AG04450 (cell line): Measurements from ENCODE around the gene KIFC3. TPM values are rescaled to one million over a fixed set of nuclear protein-coding genes. Genes with fewer than 3 reads are reported as not detected.

Experiments used
- CTCF ChIA-PET: fragments of 300-600, 350-600 bp; formaldehyde crosslinking; extraction: SDS; loops from one replicate; lab custom pipeline; 2022; ENCODE audit warnings: antibody characterized with exemption, inconsistent platforms; lab: Charles Lee
- POLR2A ChIA-PET: fragments of 350-600 bp; formaldehyde crosslinking; extraction: SDS; loops from one replicate; lab custom pipeline; 2021; ENCODE audit warnings: antibody characterized with exemption, inconsistent platforms; lab: Yijun Ruan, JAX
- DNase-seq: peaks from one replicate; pipeline ENCODE4 v3.0.0-alpha.2; 2011; ENCODE audit warnings: low read depth, low spot score
- H3K27ac ChIP-seq: one replicate; pipeline ENCODE4 v1.5.1; 2012; ENCODE audit warnings: low read depth, low read length, control low read depth
- H3K27me3 ChIP-seq: one replicate; pipeline ENCODE4 v1.6.0; 2012; ENCODE audit warnings: low read length; ENCODE audit not compliant: control insufficient read depth, insufficient read depth
- H3K4me3 ChIP-seq: 2 replicates; pipeline ENCODE4 v1.5.1; 2011; ENCODE audit warnings: mild to moderate bottlenecking, low read depth, low read length, control low read depth
- H3K9me3 ChIP-seq: 2 replicates; pipeline ENCODE4 v1.5.1; 2012; ENCODE audit warnings: low read length; ENCODE audit not compliant: control insufficient read depth, insufficient read depth
- CTCF ChIP-seq: IDR thresholded peaks from 2 replicates; pipeline ENCODE4 v1.5.1; 2011; ENCODE audit warnings: low read depth, low read length, control low read depth, inconsistent platforms
- polyA plus RNA-seq: library from polyadenylated mRNA; depleted of rRNA; stranded (reverse); fragments of >200 nt; gene quantifications from 2 replicates; pipeline ENCODE4 v1.2.3, GENCODE V29; 2011

Gene KIFC3
- polyA plus RNA-seq, 1 experiment, result 24.4 TPM

- Histone ChIP-seq H3K27ac (no peak overlapping the region), H3K9me3 (no peaks in the 10 kb centered on the region), H3K27me3 (no peaks in the 10 kb centered on the region), H3K4me3 (no peak overlapping the region)
- ChIA-PET POLR2A (no interaction called here), CTCF (no interaction called here)
- no peak for DNase-seq
- TF ChIP-seq CTCF, result no peak
Observed at GRCh38 chr16:57788951-57789350, 13.3 kb downstream of the KIFC3 start.

DNA sequence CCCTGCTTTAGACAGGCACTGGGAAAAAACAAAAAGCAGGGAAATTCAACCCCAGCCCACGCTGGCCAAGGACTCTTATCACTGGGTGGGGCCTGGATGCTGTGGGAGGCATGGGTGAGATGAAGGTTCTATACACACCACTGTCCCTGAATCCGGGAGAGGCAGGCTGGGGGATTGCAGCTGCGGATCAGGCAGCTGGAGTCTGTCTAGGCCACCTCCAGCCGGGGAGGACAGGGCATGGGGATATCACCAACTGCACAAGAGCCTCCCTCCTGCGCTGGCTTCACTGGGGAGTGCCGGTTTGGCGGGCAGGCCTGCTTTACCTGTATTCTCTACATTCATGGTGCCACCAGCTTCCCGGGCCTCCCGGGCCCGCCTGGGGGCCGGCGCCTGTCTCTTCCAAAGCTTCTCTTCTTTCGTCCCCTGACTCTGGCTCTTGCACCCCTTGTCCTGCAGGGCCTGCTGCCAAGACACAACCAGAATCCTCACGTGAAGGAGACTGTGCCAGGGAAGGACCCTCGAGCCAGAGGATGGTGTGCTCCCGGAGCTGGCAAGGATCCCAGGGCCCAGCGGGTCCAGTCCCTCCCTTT is 13.9 kb downstream of the KIFC3 start:
- CTCF ChIA-PET, result no interaction called here
- Histone ChIP-seq H3K27ac (no peak overlapping the region), H3K9me3 (no peaks in the 10 kb centered on the region), H3K4me3 (no peak overlapping the region), H3K27me3 (no peaks in the 10 kb centered on the region)
- POLR2A ChIA-PET, result interaction anchor here (1.4 kb wide), 1 partner anchor 10 kb away, joined by 3 read pairs; no protein-coding TSS in a partner anchor
- no peak for TF ChIP-seq CTCF
- DNase-seq, result no peak

DNA sequence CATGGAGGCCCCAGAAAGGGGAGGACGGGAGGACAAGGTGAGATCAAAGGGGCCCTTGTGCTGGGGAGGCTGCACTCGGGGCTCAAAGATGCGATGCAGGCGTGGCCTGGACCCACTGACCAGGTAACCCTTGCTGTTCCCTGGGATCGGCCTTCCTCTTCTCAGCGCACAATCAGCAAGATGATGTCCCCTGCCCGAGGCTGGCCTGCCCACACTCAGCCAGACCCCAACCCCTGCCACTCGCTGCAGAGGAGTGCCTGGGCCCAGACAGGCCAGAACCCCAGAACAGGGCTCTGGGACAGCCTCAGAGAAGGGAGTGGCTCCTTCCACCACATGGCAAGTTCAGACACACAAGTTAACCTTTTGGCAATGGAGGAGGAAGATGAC is 14.8 kb downstream of the KIFC3 start:
- H3K27ac ChIP-seq, result peak overlapping the region; percentile 11
- H3K9me3 ChIP-seq, result no peaks in the 10 kb centered on the region
- POLR2A ChIA-PET, result interaction anchor here (0.6 to 1.4 kb wide), 2 partner anchors 9 to 17 kb away, joined by 3 read pairs; no protein-coding TSS in a partner anchor
- no peak for DNase-seq
- no peak overlapping the region for H3K4me3 ChIP-seq
- no peak for TF ChIP-seq CTCF
- H3K27me3 ChIP-seq, result no peaks in the 10 kb centered on the region
- CTCF ChIA-PET, result interaction anchor here (1.2 to 1.7 kb wide), 2 partner anchors 8 to 14 kb away, joined by 5 to 7 read pairs; partner anchors contain the start of gene KIFC3

- POLR2A ChIA-PET, result interaction anchor here (0.6 to 1.4 kb wide), 2 partner anchors 8 to 18 kb away, joined by 3 read pairs; no protein-coding TSS in a partner anchor
- CTCF ChIA-PET, result interaction anchor here (1.2 to 1.7 kb wide), 2 partner anchors 9 to 15 kb away, joined by 5 to 7 read pairs; partner anchors contain the start of gene KIFC3
- H3K27me3 ChIP-seq, result no peaks in the 10 kb centered on the region
- TF ChIP-seq CTCF, result no peak
- H3K9me3 ChIP-seq, result no peaks in the 10 kb centered on the region
- DNase-seq, result no peak
- peak overlapping the region; percentile 31 for H3K27ac ChIP-seq
- H3K4me3 ChIP-seq, result no peak overlapping the region
Observed at GRCh38 chr16:57786632-57787518, 15.4 kb downstream of the KIFC3 start.

GRCh38 chr16:57785924-57786323 is 16.4 kb downstream of the KIFC3 start:
- POLR2A ChIA-PET, result no interaction called here
- no peaks in the 10 kb centered on the region for H3K9me3 ChIP-seq
- CTCF ChIA-PET, result no interaction called here
- no peak overlapping the region for H3K27ac ChIP-seq
- no peak overlapping the region for H3K4me3 ChIP-seq
- DNase-seq, result no peak
- H3K27me3 ChIP-seq, result no peaks in the 10 kb centered on the region
- TF ChIP-seq CTCF, result no peak
